SK-N-SH (cell line): Measurements from ENCODE around the gene SYT5. TPM values are rescaled to one million over a fixed set of nuclear protein-coding genes. Genes with fewer than 3 reads are reported as not detected.

ENCODE experiments used
- CTCF ChIA-PET: fragments of 300-600, 350-600 bp; formaldehyde crosslinking; extraction: SDS; loops from one replicate; lab custom pipeline; 2021; lab: Yijun Ruan, JAX
- POLR2A ChIA-PET: fragments of 350-600 bp; sonication (Branson Sonifier 250); formaldehyde crosslinking; extraction: SDS; loops from one replicate; lab custom pipeline; 2020; ENCODE audit warnings: antibody characterized with exemption, inconsistent platforms; lab: Yijun Ruan, JAX
- DNase-seq: peaks from one replicate; pipeline ENCODE4 v3.0.0; 2012
- H2AFZ ChIP-seq: fragments of 200-600 bp; sonication (generic); 2 replicates; pipeline ENCODE4 v1.8.1; 2016; ENCODE audit warnings: antibody characterized with exemption, mild to moderate bottlenecking, low read depth
- H3F3A ChIP-seq: fragments of 200-600 bp; sonication (generic); replicated peaks from 2 replicates; pipeline ENCODE3; 2016; ENCODE audit warnings: antibody characterized with exemption, mild to moderate bottlenecking; ENCODE audit not compliant: insufficient read depth
- H3K27ac ChIP-seq, 2 experiments: fragments of 200-500 bp in 1 of 2; fragments of 200-600 bp in 1 of 2; sonication (Bioruptor generic) in 1 of 2; sonication (generic), shearing (Covaris generic) in 1 of 2; 2 replicates each; pipeline versions ENCODE4 v1.5.1 to v1.6.1; 2014 to 2016; ENCODE audit warnings: low read depth in 2 of 2, inconsistent platforms in 1 of 2, low read length in 1 of 2, mild to moderate bottlenecking in 1 of 2, mixed read lengths in 1 of 2
- H3K27me3 ChIP-seq: fragments of 200-600 bp; sonication (generic), shearing (Covaris generic); 2 replicates; pipeline ENCODE4 v1.6.1; 2016; ENCODE audit warnings: mixed run types; ENCODE audit not compliant: insufficient read depth
- H3K36me3 ChIP-seq, 2 experiments: fragments of 200-500 bp in 1 of 2; fragments of 200-600 bp in 1 of 2; sonication (Bioruptor generic) in 1 of 2; sonication (generic) in 1 of 2; replicated peaks in 1 of 2; 2 replicates each; pipeline versions ENCODE3 to v1.5.1; 2014 to 2016; ENCODE audit warnings: low read length in 1 of 2, mild to moderate bottlenecking in 1 of 2; ENCODE audit not compliant: insufficient read depth in 2 of 2, control insufficient read depth in 1 of 2
- H3K4me1 ChIP-seq, 2 experiments: fragments of 200-500 bp in 1 of 2; fragments of 200-600 bp in 1 of 2; sonication (Bioruptor generic) in 1 of 2; sonication (generic), shearing (Covaris generic) in 1 of 2; 2 replicates each; pipeline versions ENCODE4 v1.5.1 to v1.6.1; 2014 to 2016; ENCODE audit warnings: low read depth in 1 of 2, low read length in 1 of 2, mixed run types in 1 of 2; ENCODE audit not compliant: insufficient read depth in 2 of 2, control insufficient read depth in 1 of 2
- H3K4me2 ChIP-seq: fragments of 200-600 bp; sonication (generic), shearing (Covaris generic); 2 replicates; pipeline ENCODE4 v1.6.1; 2017; ENCODE audit warnings: mixed run types
- H3K4me3 ChIP-seq, 2 experiments: fragments of 200-500 bp in 1 of 2; fragments of 200-600 bp in 1 of 2; sonication (Bioruptor generic) in 1 of 2; sonication (generic), shearing (Covaris generic) in 1 of 2; 2 replicates each; pipeline versions ENCODE4 v1.5.1 to v1.8.1; 2014 to 2016; ENCODE audit warnings: low read depth in 2 of 2, inconsistent platforms in 1 of 2, low read length in 1 of 2, mild to moderate bottlenecking in 1 of 2, mixed read lengths in 1 of 2, moderate library complexity in 1 of 2
- H3K79me2 ChIP-seq: fragments of 200-600 bp; sonication (generic); 2 replicates; pipeline ENCODE4 v1.8.1; 2017; ENCODE audit warnings: mild to moderate bottlenecking; ENCODE audit not compliant: insufficient read depth
- H3K9ac ChIP-seq: fragments of 200-600 bp; sonication (generic); 2 replicates; pipeline ENCODE4 v1.6.1; 2017; ENCODE audit warnings: mixed run types
- H3K9me2 ChIP-seq: fragments of 200-600 bp; sonication (generic); 2 replicates; pipeline ENCODE4 v1.6.1; 2017; ENCODE audit warnings: mixed run types
- H3K9me3 ChIP-seq: fragments of 200-600 bp; sonication (generic); 2 replicates; pipeline ENCODE4 v1.6.1; 2017; ENCODE audit warnings: mixed run types, mild to moderate bottlenecking, moderate library complexity
- H4K20me1 ChIP-seq: fragments of 200-600 bp; sonication (generic); 2 replicates; pipeline ENCODE4 v1.6.1; 2017; ENCODE audit warnings: mild to moderate bottlenecking, mixed run types; ENCODE audit not compliant: insufficient read depth
- CHD2 ChIP-seq: fragments of 150-350 bp; IDR thresholded peaks from 2 replicates; pipeline ENCODE4 v1.6.1; 2018; ENCODE audit warnings: low read length; ENCODE audit not compliant: partially characterized antibody
- ELF1 ChIP-seq: IDR thresholded peaks from 2 replicates; pipeline ENCODE4 v1.4.0; 2012
- FOXJ3 ChIP-seq: sonication (generic); formaldehyde crosslinking; IDR thresholded peaks from 2 replicates; pipeline ENCODE4 v1.5.1; 2020; ENCODE audit warnings: mild to moderate bottlenecking, missing genetic modification reagents
- FOXM1 ChIP-seq: IDR thresholded peaks from 2 replicates; pipeline ENCODE4 v1.4.0; 2012; ENCODE audit warnings: low read depth, mild to moderate bottlenecking
- GABPA ChIP-seq: IDR thresholded peaks from 2 replicates; pipeline ENCODE4 v1.4.0; 2012; ENCODE audit warnings: low read depth, mild to moderate bottlenecking
- RAD21 ChIP-seq: IDR thresholded peaks from 2 replicates; pipeline ENCODE4 v1.6.1; 2012; ENCODE audit warnings: mild to moderate bottlenecking, low read length
- TAF1 ChIP-seq: IDR thresholded peaks from 2 replicates; pipeline ENCODE4 v1.6.1; 2012; ENCODE audit warnings: low read depth, mild to moderate bottlenecking, low read length, moderate library complexity, borderline replicate concordance
- YY1 ChIP-seq: IDR thresholded peaks from 2 replicates; pipeline ENCODE4 v1.4.0; 2012; ENCODE audit warnings: low read depth, mild to moderate bottlenecking
- WGBS: methylation state at CpG from one replicate; pipeline ENCODE4 v1.1.6; 2017; ENCODE audit warnings: low lambda C conversion rate; 5-methylcytosine and 5-hydroxymethylcytosine counted together
- polyA plus RNA-seq, 3 experiments: library from polyadenylated mRNA; depleted of rRNA; stranded (reverse); fragments of >200 nt; gene quantifications; 2 replicates each; pipeline ENCODE4 v1.2.3, GENCODE V29; 2012
- TF ChIP-seq, protein P1 (sequence below): IDR thresholded peaks from 2 replicates; pipeline ENCODE4 v1.6.1; 2012; ENCODE audit warnings: mild to moderate bottlenecking, low read depth, low read length, moderate library complexity
- TF ChIP-seq, protein P2 (sequence below): IDR thresholded peaks from 2 replicates; pipeline ENCODE4 v1.4.0; 2012; ENCODE audit warnings: low read depth, borderline replicate concordance
- TF ChIP-seq, protein P3 (sequence below): fragments of 200-600 bp; sonication (generic); IDR thresholded peaks from 2 replicates; pipeline ENCODE4 v1.6.1; 2017; ENCODE audit warnings: antibody characterized with exemption, mild to moderate bottlenecking, moderate library complexity
- TF ChIP-seq, protein P4 (sequence below): IDR thresholded peaks from 2 replicates; pipeline ENCODE4; 2012

SYT5 gene
- polyA plus RNA-seq, 1 of the 3 experiments (the other 2 are of a cell fraction) = 0.21 TPM

DNA sequence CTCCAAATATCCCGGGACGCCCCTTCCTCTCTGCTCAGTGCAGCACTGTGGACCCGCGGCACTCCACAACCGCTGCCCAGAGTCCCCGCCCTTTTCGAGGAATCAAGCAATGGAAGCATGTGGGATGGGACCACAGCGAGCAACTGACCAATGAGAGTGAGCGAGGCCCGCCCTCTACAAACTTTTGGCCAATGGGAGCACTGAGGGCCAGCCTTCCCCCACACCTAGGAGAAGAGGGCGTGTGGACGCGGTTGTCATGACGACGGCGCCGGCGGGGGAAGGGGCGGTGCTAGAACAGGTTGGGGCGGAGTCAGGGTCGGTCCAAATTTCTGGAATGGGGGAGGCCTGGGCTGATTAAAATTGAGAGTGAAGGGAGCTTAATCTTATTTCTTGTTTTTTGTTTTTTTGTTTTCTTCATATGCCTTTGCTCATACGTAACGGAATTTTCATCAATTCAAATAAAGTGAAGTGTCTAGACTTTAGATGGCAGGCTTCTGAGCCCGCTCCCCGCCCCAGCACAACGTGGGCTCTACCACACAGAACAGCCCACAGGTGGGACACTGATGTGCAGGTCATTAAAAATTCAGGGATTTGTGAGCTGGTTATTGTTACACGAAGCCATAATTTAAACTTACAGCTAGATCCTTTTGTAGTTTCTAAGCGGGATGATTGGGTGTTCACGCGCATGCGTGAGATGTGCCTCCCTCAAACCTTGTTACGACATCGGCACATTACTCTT, 13.4 kb downstream of the SYT5 start, which contains the start of gene DNAAF3 (continued):
- TF ChIP-seq, protein P1, sequence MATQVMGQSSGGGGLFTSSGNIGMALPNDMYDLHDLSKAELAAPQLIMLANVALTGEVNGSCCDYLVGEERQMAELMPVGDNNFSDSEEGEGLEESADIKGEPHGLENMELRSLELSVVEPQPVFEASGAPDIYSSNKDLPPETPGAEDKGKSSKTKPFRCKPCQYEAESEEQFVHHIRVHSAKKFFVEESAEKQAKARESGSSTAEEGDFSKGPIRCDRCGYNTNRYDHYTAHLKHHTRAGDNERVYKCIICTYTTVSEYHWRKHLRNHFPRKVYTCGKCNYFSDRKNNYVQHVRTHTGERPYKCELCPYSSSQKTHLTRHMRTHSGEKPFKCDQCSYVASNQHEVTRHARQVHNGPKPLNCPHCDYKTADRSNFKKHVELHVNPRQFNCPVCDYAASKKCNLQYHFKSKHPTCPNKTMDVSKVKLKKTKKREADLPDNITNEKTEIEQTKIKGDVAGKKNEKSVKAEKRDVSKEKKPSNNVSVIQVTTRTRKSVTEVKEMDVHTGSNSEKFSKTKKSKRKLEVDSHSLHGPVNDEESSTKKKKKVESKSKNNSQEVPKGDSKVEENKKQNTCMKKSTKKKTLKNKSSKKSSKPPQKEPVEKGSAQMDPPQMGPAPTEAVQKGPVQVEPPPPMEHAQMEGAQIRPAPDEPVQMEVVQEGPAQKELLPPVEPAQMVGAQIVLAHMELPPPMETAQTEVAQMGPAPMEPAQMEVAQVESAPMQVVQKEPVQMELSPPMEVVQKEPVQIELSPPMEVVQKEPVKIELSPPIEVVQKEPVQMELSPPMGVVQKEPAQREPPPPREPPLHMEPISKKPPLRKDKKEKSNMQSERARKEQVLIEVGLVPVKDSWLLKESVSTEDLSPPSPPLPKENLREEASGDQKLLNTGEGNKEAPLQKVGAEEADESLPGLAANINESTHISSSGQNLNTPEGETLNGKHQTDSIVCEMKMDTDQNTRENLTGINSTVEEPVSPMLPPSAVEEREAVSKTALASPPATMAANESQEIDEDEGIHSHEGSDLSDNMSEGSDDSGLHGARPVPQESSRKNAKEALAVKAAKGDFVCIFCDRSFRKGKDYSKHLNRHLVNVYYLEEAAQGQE = no peak
- TF ChIP-seq YY1 = no peak
- TF ChIP-seq, protein P2, sequence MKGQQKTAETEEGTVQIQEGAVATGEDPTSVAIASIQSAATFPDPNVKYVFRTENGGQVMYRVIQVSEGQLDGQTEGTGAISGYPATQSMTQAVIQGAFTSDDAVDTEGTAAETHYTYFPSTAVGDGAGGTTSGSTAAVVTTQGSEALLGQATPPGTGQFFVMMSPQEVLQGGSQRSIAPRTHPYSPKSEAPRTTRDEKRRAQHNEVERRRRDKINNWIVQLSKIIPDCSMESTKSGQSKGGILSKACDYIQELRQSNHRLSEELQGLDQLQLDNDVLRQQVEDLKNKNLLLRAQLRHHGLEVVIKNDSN = no peak

DNA sequence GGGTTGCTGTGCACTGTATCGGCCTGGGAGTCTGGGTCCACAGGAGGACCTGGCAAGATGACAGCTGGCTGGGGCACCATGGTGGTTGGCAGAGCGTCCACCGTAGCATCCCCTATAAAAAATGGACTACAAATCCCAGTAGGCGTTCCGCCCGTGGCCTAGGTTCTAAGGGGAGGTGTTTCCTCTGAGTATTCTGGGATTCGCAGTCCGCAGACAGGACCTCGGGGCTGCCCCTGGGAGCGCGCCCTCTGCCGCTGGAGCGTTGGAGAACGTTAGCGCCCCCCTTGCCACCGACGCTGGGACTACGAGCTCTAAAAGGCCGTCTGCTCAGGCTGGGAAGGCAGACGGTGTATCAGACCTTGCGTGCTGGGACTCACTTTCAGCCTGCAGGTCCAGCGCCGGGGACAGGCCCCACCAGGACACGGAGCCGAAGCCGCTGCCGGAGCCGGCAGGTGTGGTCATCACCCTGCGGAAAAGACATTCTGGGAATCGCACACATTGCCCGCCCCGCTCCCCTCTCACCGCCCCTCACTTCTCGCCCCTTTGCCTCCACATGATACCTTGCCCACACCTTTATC, 14.0 kb downstream of the SYT5 start:
- H3F3A ChIP-seq = no peaks in the 10 kb centered on the region
- no peaks in the 10 kb centered on the region for H4K20me1 ChIP-seq
- H3K4me1 ChIP-seq = peaks cover 0 to 6% of the 10 kb centered on the region in 2 experiments; a peak in 1 of 4 replicates
- peak; percentile 80 for DNase-seq
- peak overlapping the region; percentile 94 for H3K4me2 ChIP-seq
- ChIA-PET CTCF (interaction anchor here (0.5 to 6.3 kb wide), 21 partner anchors 8 to 302 kb away, joined by 3 to 37 read pairs (median 4); partner anchors contain the start of genes PPP6R1, SYT5, TMEM238 and TNNI3), POLR2A (interaction anchor here (0.6 to 0.7 kb wide), 2 partner anchors 89 to 114 kb away, joined by 3 read pairs; partner anchors contain the start of gene HSPBP1)
- peak overlapping the region; percentile 55 to 86 for H3K4me3 ChIP-seq
- H3K27ac ChIP-seq = no peak overlapping the region
- H3K9me3 ChIP-seq = no peaks in the 10 kb centered on the region
- no peaks in the 10 kb centered on the region for H3K9me2 ChIP-seq
- H2AFZ ChIP-seq = peak overlapping the region; percentile 99
- H3K79me2 ChIP-seq = no peaks in the 10 kb centered on the region
- WGBS = 0% methylated on average over 16 of the region's 34 CpGs
- no peak overlapping the region for H3K9ac ChIP-seq
- peaks cover 52% of the 10 kb centered on the region for H3K27me3 ChIP-seq
- H3K36me3 ChIP-seq = no peaks in the 10 kb centered on the region
- TF ChIP-seq CHD2 (peak; percentile 46), FOXJ3 (CRISPR knock-in tag) (no peak), ELF1 (peak; percentile 25; the same call in 1 of the 2 replicates), GABPA (peak; percentile 54), RAD21 (0 out of 2 replicates have a peak, but pooled peaks have one; percentile 7), TAF1 (no peak), FOXM1 (peak; percentile 72)
- TF ChIP-seq, protein P3, sequence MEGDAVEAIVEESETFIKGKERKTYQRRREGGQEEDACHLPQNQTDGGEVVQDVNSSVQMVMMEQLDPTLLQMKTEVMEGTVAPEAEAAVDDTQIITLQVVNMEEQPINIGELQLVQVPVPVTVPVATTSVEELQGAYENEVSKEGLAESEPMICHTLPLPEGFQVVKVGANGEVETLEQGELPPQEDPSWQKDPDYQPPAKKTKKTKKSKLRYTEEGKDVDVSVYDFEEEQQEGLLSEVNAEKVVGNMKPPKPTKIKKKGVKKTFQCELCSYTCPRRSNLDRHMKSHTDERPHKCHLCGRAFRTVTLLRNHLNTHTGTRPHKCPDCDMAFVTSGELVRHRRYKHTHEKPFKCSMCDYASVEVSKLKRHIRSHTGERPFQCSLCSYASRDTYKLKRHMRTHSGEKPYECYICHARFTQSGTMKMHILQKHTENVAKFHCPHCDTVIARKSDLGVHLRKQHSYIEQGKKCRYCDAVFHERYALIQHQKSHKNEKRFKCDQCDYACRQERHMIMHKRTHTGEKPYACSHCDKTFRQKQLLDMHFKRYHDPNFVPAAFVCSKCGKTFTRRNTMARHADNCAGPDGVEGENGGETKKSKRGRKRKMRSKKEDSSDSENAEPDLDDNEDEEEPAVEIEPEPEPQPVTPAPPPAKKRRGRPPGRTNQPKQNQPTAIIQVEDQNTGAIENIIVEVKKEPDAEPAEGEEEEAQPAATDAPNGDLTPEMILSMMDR = peak; percentile 81
- TF ChIP-seq, protein P4, sequence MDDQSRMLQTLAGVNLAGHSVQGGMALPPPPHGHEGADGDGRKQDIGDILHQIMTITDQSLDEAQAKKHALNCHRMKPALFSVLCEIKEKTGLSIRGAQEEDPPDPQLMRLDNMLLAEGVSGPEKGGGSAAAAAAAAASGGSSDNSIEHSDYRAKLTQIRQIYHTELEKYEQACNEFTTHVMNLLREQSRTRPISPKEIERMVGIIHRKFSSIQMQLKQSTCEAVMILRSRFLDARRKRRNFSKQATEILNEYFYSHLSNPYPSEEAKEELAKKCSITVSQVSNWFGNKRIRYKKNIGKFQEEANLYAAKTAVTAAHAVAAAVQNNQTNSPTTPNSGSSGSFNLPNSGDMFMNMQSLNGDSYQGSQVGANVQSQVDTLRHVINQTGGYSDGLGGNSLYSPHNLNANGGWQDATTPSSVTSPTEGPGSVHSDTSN = no peak
